Measurements from ENCODE around the gene SUSD1. TPM values are rescaled to one million over a fixed set of nuclear protein-coding genes. Genes with fewer than 3 reads are reported as not detected.

Gene SUSD1
- total and polyA plus RNA-seq, 4 donors, result 1.2 to 19.0 (median 3.2) TPM

GRCh38 chr9:112054916-112055315, 120.2 kb downstream of the SUSD1 start:
- H3K9ac ChIP-seq (ENCODE audit: low read depth in 1 of 2, low read length in 2 of 2), result no peak overlapping the region
- H3K27me3 ChIP-seq (ENCODE audit: control insufficient read depth in 4 of 4, insufficient read depth in 4 of 4, low read length in 3 of 4), result no peaks in the 10 kb centered on the region
- TF ChIP-seq, protein P1, sequence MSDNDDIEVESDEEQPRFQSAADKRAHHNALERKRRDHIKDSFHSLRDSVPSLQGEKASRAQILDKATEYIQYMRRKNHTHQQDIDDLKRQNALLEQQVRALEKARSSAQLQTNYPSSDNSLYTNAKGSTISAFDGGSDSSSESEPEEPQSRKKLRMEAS (IDR thresholded peaks at IDR 0.05), result no peak
- no peak for TF ChIP-seq NR2F2 (IDR thresholded peaks at IDR 0.05)
- TF ChIP-seq, protein P2, sequence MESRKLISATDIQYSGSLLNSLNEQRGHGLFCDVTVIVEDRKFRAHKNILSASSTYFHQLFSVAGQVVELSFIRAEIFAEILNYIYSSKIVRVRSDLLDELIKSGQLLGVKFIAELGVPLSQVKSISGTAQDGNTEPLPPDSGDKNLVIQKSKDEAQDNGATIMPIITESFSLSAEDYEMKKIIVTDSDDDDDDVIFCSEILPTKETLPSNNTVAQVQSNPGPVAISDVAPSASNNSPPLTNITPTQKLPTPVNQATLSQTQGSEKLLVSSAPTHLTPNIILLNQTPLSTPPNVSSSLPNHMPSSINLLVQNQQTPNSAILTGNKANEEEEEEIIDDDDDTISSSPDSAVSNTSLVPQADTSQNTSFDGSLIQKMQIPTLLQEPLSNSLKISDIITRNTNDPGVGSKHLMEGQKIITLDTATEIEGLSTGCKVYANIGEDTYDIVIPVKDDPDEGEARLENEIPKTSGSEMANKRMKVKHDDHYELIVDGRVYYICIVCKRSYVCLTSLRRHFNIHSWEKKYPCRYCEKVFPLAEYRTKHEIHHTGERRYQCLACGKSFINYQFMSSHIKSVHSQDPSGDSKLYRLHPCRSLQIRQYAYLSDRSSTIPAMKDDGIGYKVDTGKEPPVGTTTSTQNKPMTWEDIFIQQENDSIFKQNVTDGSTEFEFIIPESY (IDR thresholded peaks at IDR 0.05), result no peak
- H3K27ac ChIP-seq (ENCODE audit: low read depth in 1 of 2, low read length in 2 of 2), result no peak overlapping the region
- peaks cover 3 to 37% (median 26%) of the 10 kb centered on the region in 4 donors for H3K4me1 ChIP-seq (ENCODE audit: control insufficient read depth in 4 of 4, insufficient read depth in 4 of 4, low read length in 3 of 4)
- no peak for DNase-seq (ENCODE audit: low spot score)
- no peaks in the 10 kb centered on the region for H3K36me3 ChIP-seq (ENCODE audit: control insufficient read depth in 4 of 4, insufficient read depth in 3 of 4, low read depth in 1 of 4, low read length in 3 of 4)
- no peak overlapping the region for H3K4me3 ChIP-seq (ENCODE audit: low read depth in 1 of 3, low read length in 3 of 3)
- no peaks in the 10 kb centered on the region for H3K9me3 ChIP-seq (ENCODE audit: control insufficient read depth in 4 of 4, low read length in 3 of 4)
- WGBS, result 91% methylated on average over 4 of the region's 4 CpGs

- Histone ChIP-seq H3K9me3 (ENCODE audit: control insufficient read depth in 4 of 4, low read length in 3 of 4) (no peaks in the 10 kb centered on the region), H3K9ac (ENCODE audit: low read depth in 1 of 2, low read length in 2 of 2) (no peak overlapping the region), H3K4me3 (ENCODE audit: low read depth in 1 of 3, low read length in 3 of 3) (no peak overlapping the region), H3K27ac (ENCODE audit: low read depth in 1 of 2, low read length in 2 of 2) (no peak overlapping the region), H3K36me3 (ENCODE audit: control insufficient read depth in 4 of 4, insufficient read depth in 3 of 4, low read depth in 1 of 4, low read length in 3 of 4) (no peaks in the 10 kb centered on the region), H3K27me3 (ENCODE audit: control insufficient read depth in 4 of 4, insufficient read depth in 4 of 4, low read length in 3 of 4) (no peaks in the 10 kb centered on the region), H3K4me1 (ENCODE audit: control insufficient read depth in 4 of 4, insufficient read depth in 4 of 4, low read length in 3 of 4) (peaks cover 2 to 33% (median 23%) of the 10 kb centered on the region in 4 donors)
- DNase-seq (ENCODE audit: low spot score), result no peak
- no peak for TF ChIP-seq SP1 (IDR thresholded peaks at IDR 0.05)
- no peak for TF ChIP-seq RXRA (IDR thresholded peaks at IDR 0.05)
- no peak for TF ChIP-seq GABPA (IDR thresholded peaks at IDR 0.05 in 1 of 2, conservative IDR thresholded peaks at IDR 0.05 in 1 of 2)
- TF ChIP-seq FOXA1 (IDR thresholded peaks at IDR 0.05), result no peak
- no peak for TF ChIP-seq CTCF (IDR thresholded peaks at IDR 0.05; ENCODE audit: low read depth, low read length, missing input control)
- no peak for TF ChIP-seq YY1 (IDR thresholded peaks at IDR 0.05)
- TF ChIP-seq, protein P2 (IDR thresholded peaks at IDR 0.05), result no peak
- no peak for TF ChIP-seq EGR1 (IDR thresholded peaks at IDR 0.05; ENCODE audit: low read depth in 2 of 2)
- TF ChIP-seq RAD21 (IDR thresholded peaks at IDR 0.05), result no peak
- TF ChIP-seq HNF4G (IDR thresholded peaks at IDR 0.05), result no peak
- TF ChIP-seq JUND (IDR thresholded peaks at IDR 0.05), result no peak
- TF ChIP-seq NR2F2 (IDR thresholded peaks at IDR 0.05), result no peak
- TF ChIP-seq FOXA2 (IDR thresholded peaks at IDR 0.05), result no peak
- TF ChIP-seq REST (IDR thresholded peaks at IDR 0.05), result no peak
- TF ChIP-seq, protein P3, sequence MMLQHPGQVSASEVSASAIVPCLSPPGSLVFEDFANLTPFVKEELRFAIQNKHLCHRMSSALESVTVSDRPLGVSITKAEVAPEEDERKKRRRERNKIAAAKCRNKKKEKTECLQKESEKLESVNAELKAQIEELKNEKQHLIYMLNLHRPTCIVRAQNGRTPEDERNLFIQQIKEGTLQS (IDR thresholded peaks at IDR 0.05), result no peak
- TF ChIP-seq HNF4A (conservative IDR thresholded peaks at IDR 0.05), result no peak
- TF ChIP-seq, protein P1 (IDR thresholded peaks at IDR 0.05), result no peak
- WGBS, result 90% methylated on average over 5 of the region's 5 CpGs
These were observed 123.3 kb downstream of the SUSD1 start for GRCh38 chr9:112051812-112052211.

Measured in liver (tissue), 9 donors.